SK-N-SH (cell line): ENCODE data around the gene PDE2A. TPM values are rescaled to one million over a fixed set of nuclear protein-coding genes. Genes with fewer than 3 reads are reported as not detected.

Experiments used
- CTCF ChIA-PET: fragments of 300-600, 350-600 bp; formaldehyde crosslinking; extraction: SDS; loops from one replicate; lab custom pipeline; 2021; lab: Yijun Ruan, JAX
- POLR2A ChIA-PET: fragments of 350-600 bp; sonication (Branson Sonifier 250); formaldehyde crosslinking; extraction: SDS; loops from one replicate; lab custom pipeline; 2020; ENCODE audit warnings: antibody characterized with exemption, inconsistent platforms; lab: Yijun Ruan, JAX
- DNase-seq: peaks from one replicate; pipeline ENCODE4 v3.0.0; 2012
- H2AFZ ChIP-seq: fragments of 200-600 bp; sonication (generic); 2 replicates; pipeline ENCODE4 v1.8.1; 2016; ENCODE audit warnings: antibody characterized with exemption, mild to moderate bottlenecking, low read depth
- H3F3A ChIP-seq: fragments of 200-600 bp; sonication (generic); replicated peaks from 2 replicates; pipeline ENCODE3; 2016; ENCODE audit warnings: antibody characterized with exemption, mild to moderate bottlenecking; ENCODE audit not compliant: insufficient read depth
- H3K27ac ChIP-seq, 2 experiments: fragments of 200-500 bp in 1 of 2; fragments of 200-600 bp in 1 of 2; sonication (Bioruptor generic) in 1 of 2; sonication (generic), shearing (Covaris generic) in 1 of 2; 2 replicates each; pipeline versions ENCODE4 v1.5.1 to v1.6.1; 2014 to 2016; ENCODE audit warnings: low read depth in 2 of 2, inconsistent platforms in 1 of 2, low read length in 1 of 2, mild to moderate bottlenecking in 1 of 2, mixed read lengths in 1 of 2
- H3K27me3 ChIP-seq: fragments of 200-600 bp; sonication (generic), shearing (Covaris generic); 2 replicates; pipeline ENCODE4 v1.6.1; 2016; ENCODE audit warnings: mixed run types; ENCODE audit not compliant: insufficient read depth
- H3K36me3 ChIP-seq, 2 experiments: fragments of 200-500 bp in 1 of 2; fragments of 200-600 bp in 1 of 2; sonication (Bioruptor generic) in 1 of 2; sonication (generic) in 1 of 2; replicated peaks in 1 of 2; 2 replicates each; pipeline versions ENCODE3 to v1.5.1; 2014 to 2016; ENCODE audit warnings: low read length in 1 of 2, mild to moderate bottlenecking in 1 of 2; ENCODE audit not compliant: insufficient read depth in 2 of 2, control insufficient read depth in 1 of 2
- H3K4me1 ChIP-seq, 2 experiments: fragments of 200-500 bp in 1 of 2; fragments of 200-600 bp in 1 of 2; sonication (Bioruptor generic) in 1 of 2; sonication (generic), shearing (Covaris generic) in 1 of 2; 2 replicates each; pipeline versions ENCODE4 v1.5.1 to v1.6.1; 2014 to 2016; ENCODE audit warnings: low read depth in 1 of 2, low read length in 1 of 2, mixed run types in 1 of 2; ENCODE audit not compliant: insufficient read depth in 2 of 2, control insufficient read depth in 1 of 2
- H3K4me2 ChIP-seq: fragments of 200-600 bp; sonication (generic), shearing (Covaris generic); 2 replicates; pipeline ENCODE4 v1.6.1; 2017; ENCODE audit warnings: mixed run types
- H3K4me3 ChIP-seq, 2 experiments: fragments of 200-500 bp in 1 of 2; fragments of 200-600 bp in 1 of 2; sonication (Bioruptor generic) in 1 of 2; sonication (generic), shearing (Covaris generic) in 1 of 2; 2 replicates each; pipeline versions ENCODE4 v1.5.1 to v1.8.1; 2014 to 2016; ENCODE audit warnings: low read depth in 2 of 2, inconsistent platforms in 1 of 2, low read length in 1 of 2, mild to moderate bottlenecking in 1 of 2, mixed read lengths in 1 of 2, moderate library complexity in 1 of 2
- H3K79me2 ChIP-seq: fragments of 200-600 bp; sonication (generic); 2 replicates; pipeline ENCODE4 v1.8.1; 2017; ENCODE audit warnings: mild to moderate bottlenecking; ENCODE audit not compliant: insufficient read depth
- H3K9ac ChIP-seq: fragments of 200-600 bp; sonication (generic); 2 replicates; pipeline ENCODE4 v1.6.1; 2017; ENCODE audit warnings: mixed run types
- H3K9me2 ChIP-seq: fragments of 200-600 bp; sonication (generic); 2 replicates; pipeline ENCODE4 v1.6.1; 2017; ENCODE audit warnings: mixed run types
- H3K9me3 ChIP-seq: fragments of 200-600 bp; sonication (generic); 2 replicates; pipeline ENCODE4 v1.6.1; 2017; ENCODE audit warnings: mixed run types, mild to moderate bottlenecking, moderate library complexity
- H4K20me1 ChIP-seq: fragments of 200-600 bp; sonication (generic); 2 replicates; pipeline ENCODE4 v1.6.1; 2017; ENCODE audit warnings: mild to moderate bottlenecking, mixed run types; ENCODE audit not compliant: insufficient read depth
- IRF3 ChIP-seq: fragments of 150-350 bp; IDR thresholded peaks from 2 replicates; pipeline ENCODE4 v1.6.1; 2016; ENCODE audit warnings: mild to moderate bottlenecking, low read depth, low read length
- MAX ChIP-seq: IDR thresholded peaks from 2 replicates; pipeline ENCODE4 v1.4.0; 2012; ENCODE audit warnings: low read depth
- MXI1 ChIP-seq: IDR thresholded peaks from 2 replicates; pipeline ENCODE4 v1.6.1; 2012; ENCODE audit warnings: mild to moderate bottlenecking, low read depth, low read length, improper control_type of control experiment
- NFIC ChIP-seq: IDR thresholded peaks from 2 replicates; pipeline ENCODE4 v1.4.0; 2012; ENCODE audit warnings: borderline replicate concordance
- NRF1 ChIP-seq: IDR thresholded peaks from 2 replicates; pipeline ENCODE4 v1.6.1; 2012; ENCODE audit warnings: low read depth, mild to moderate bottlenecking, low read length
- POLR2AphosphoS5 ChIP-seq: IDR thresholded peaks from 2 replicates; pipeline ENCODE4 v1.6.1; 2012; ENCODE audit warnings: low read depth, low read length
- RFX5 ChIP-seq: IDR thresholded peaks from 2 replicates; pipeline ENCODE4 v1.6.1; 2012; ENCODE audit warnings: mild to moderate bottlenecking, improper control_type of control experiment, low read length
- SMC3 ChIP-seq: IDR thresholded peaks from 2 replicates; pipeline ENCODE4 v1.6.1; 2012; ENCODE audit warnings: low read depth, low read length, improper control_type of control experiment
- ZBTB33 ChIP-seq: IDR thresholded peaks from 2 replicates; pipeline ENCODE4 v1.4.0; 2012; ENCODE audit warnings: low read depth, borderline replicate concordance
- WGBS: methylation state at CpG from one replicate; pipeline ENCODE4 v1.1.6; 2017; ENCODE audit warnings: low lambda C conversion rate; 5-methylcytosine and 5-hydroxymethylcytosine counted together
- polyA plus RNA-seq, 3 experiments: library from polyadenylated mRNA; depleted of rRNA; stranded (reverse); fragments of >200 nt; gene quantifications; 2 replicates each; pipeline ENCODE4 v1.2.3, GENCODE V29; 2012

PDE2A gene
- polyA plus RNA-seq, 1 of the 3 experiments (the other 2 are of a cell fraction): 0.43 TPM

GRCh38 chr11:72575533-72576242 is 98.5 kb downstream of the PDE2A start:
- WGBS: 70% methylated on average over 10 of the region's 14 CpGs
- Histone ChIP-seq H3K4me2 (no peak overlapping the region), H2AFZ (no peak overlapping the region), H3K79me2 (no peaks in the 10 kb centered on the region), H3K9me2 (no peaks in the 10 kb centered on the region), H3K9ac (no peak overlapping the region), H3K27ac (no peak overlapping the region), H3K4me1 (no peaks in the 10 kb centered on the region; a peak in 2 of 4 replicates)
- POLR2A ChIA-PET: no interaction called here
- TF ChIP-seq POLR2AphosphoS5: no peak
- TF ChIP-seq MXI1: no peak
- no peak for TF ChIP-seq IRF3
- TF ChIP-seq MAX: no peak
- TF ChIP-seq RFX5: no peak
- TF ChIP-seq NRF1: no peak
- TF ChIP-seq, all 33 proteins: peak for 0
- Histone ChIP-seq H4K20me1 (no peaks in the 10 kb centered on the region), H3K27me3 (no peaks in the 10 kb centered on the region), H3F3A (no peaks in the 10 kb centered on the region), H3K9me3 (no peaks in the 10 kb centered on the region), H3K4me3 (no peak overlapping the region), H3K36me3 (no peaks in the 10 kb centered on the region)
- DNase-seq: no peak
- CTCF ChIA-PET: interaction anchor here (0.9 to 11.7 kb wide), 8 partner anchors 9 to 129 kb away, joined by 3 to 267 read pairs (median 8); no protein-coding TSS in a partner anchor

- CTCF ChIA-PET: interaction anchor here (0.9 to 11.7 kb wide), 24 partner anchors 8 to 140 kb away, joined by 3 to 267 read pairs (median 6); partner anchors contain the start of gene CLPB
- Histone ChIP-seq H3K79me2 (no peaks in the 10 kb centered on the region), H4K20me1 (no peaks in the 10 kb centered on the region), H3K36me3 (no peaks in the 10 kb centered on the region), H3K4me3 (no peak overlapping the region)
- TF ChIP-seq ZBTB33 (no peak), NFIC (no peak), POLR2AphosphoS5 (no peak), SMC3 (no peak)
- TF ChIP-seq, all 33 proteins: peak for 0
- Histone ChIP-seq H3K4me2 (no peak overlapping the region), H3K4me1 (no peaks in the 10 kb centered on the region; a peak in 3 of 4 replicates), H2AFZ (no peak overlapping the region), H3K27ac (no peak overlapping the region), H3K9me2 (no peaks in the 10 kb centered on the region), H3K9me3 (no peaks in the 10 kb centered on the region), H3K27me3 (no peaks in the 10 kb centered on the region), H3F3A (no peaks in the 10 kb centered on the region), H3K9ac (no peak overlapping the region)
- no peak for DNase-seq
- 51% methylated on average over 8 of the region's 8 CpGs for WGBS
- POLR2A ChIA-PET: no interaction called here
Observed at GRCh38 chr11:72574548-72575460, 99.4 kb downstream of the PDE2A start.
